Activated T-helper 1 cell treated with anti-CD3 and anti-CD28 coated beads, Interleukin-12 subunit alpha, Interleukin-12 subunit beta, Interleukin-2, Interleukin-4 antibody, amounts not matched to agents 30 ng/mL and 10 ng/mL and 1 ng/mL, durations not matched to agents 14 hours and 24 hours and 36 hours (primary cell): ENCODE data around the gene LSM7. TPM values are rescaled to one million over a fixed set of nuclear protein-coding genes. Genes with fewer than 3 reads are reported as not detected.
"Not testable (repeated sequence)": the region's sequence is repeated elsewhere in the genome, so short reads cannot be mapped to it uniquely, and the experiment has no call there.

Experiments
- DNase-seq: peaks from one replicate; pipeline ENCODE4 v3.0.0; 2021; ENCODE audit warnings: low spot score
- H3K27ac Mint-ChIP-seq: one replicate; pipeline ENCODE4 v1.8.0; 2021; ENCODE audit warnings: mild to moderate bottlenecking, mixed read lengths
- H3K27me3 Mint-ChIP-seq: one replicate; pipeline ENCODE4 v1.8.0; 2022; ENCODE audit warnings: mild to moderate bottlenecking, moderate library complexity, mixed read lengths; ENCODE audit not compliant: insufficient read depth
- H3K36me3 Mint-ChIP-seq: one replicate; pipeline ENCODE4 v1.8.0; 2021; ENCODE audit warnings: low read depth, mixed read lengths
- H3K4me1 Mint-ChIP-seq: one replicate; pipeline ENCODE4 v1.8.0; 2021; ENCODE audit warnings: low read depth, mixed read lengths
- H3K4me3 Mint-ChIP-seq: one replicate; pipeline ENCODE4 v1.8.0; 2021; ENCODE audit warnings: mild to moderate bottlenecking, moderate library complexity, mixed read lengths
- H3K9me3 Mint-ChIP-seq: one replicate; pipeline ENCODE4 v1.8.0; 2021; ENCODE audit warnings: mixed read lengths
- intact Hi-C: fragments of 100-400 bp; cut with micrococcal nuclease; formaldehyde crosslinking; loops from one replicate; pipeline ENCODE4 v1.15.1; 2024
- total RNA-seq: library from RNA; stranded (reverse); gene quantifications from 2 replicates; pipeline ENCODE4 v1.2.3, GENCODE V29; 2022

The LSM7 gene
- total RNA-seq, 1 donor from 2014 or later, result 193 TPM

GRCh38 chr19:2350656-2351055 is 22.3 kb upstream of the LSM7 start:
- Mint-ChIP-seq H3K4me1 (no peaks in the 10 kb centered on the region), H3K27ac (no peak overlapping the region), H3K27me3 (no peaks in the 10 kb centered on the region), H3K9me3 (no peaks in the 10 kb centered on the region), H3K36me3 (no peaks in the 10 kb centered on the region), H3K4me3 (no peak overlapping the region)
- DNase-seq, result no peak
- intact Hi-C loops, result no loop called here

GRCh38 chr19:2349818-2350217 is 21.4 kb upstream of the LSM7 start:
- H3K4me1 Mint-ChIP-seq, H3K27me3 Mint-ChIP-seq, intact Hi-C loops, H3K27ac Mint-ChIP-seq, H3K9me3 Mint-ChIP-seq, H3K36me3 Mint-ChIP-seq, H3K4me3 Mint-ChIP-seq, DNase-seq: not testable (repeated sequence)

- H3K27ac Mint-ChIP-seq, result no peak overlapping the region
- DNase-seq, result no peak
Measured at GRCh38 chr19:2345794-2346663, 17.6 kb upstream of the LSM7 start.

GRCh38 chr19:2345076-2345475 is 16.7 kb upstream of the LSM7 start:
- Mint-ChIP-seq H3K4me3 (no peak overlapping the region), H3K27ac (no peak overlapping the region), H3K36me3 (peaks cover 2% of the 10 kb centered on the region), H3K27me3 (no peaks in the 10 kb centered on the region), H3K9me3 (no peaks in the 10 kb centered on the region), H3K4me1 (no peaks in the 10 kb centered on the region)
- DNase-seq, result no peak
- intact Hi-C loops, result no loop called here

More at GRCh38 chr19:2345794-2346663, 17.6 kb upstream of the LSM7 start:
- intact Hi-C loops, result no loop called here
- no peaks in the 10 kb centered on the region for H3K27me3 Mint-ChIP-seq
- H3K4me3 Mint-ChIP-seq, result no peak overlapping the region
- H3K9me3 Mint-ChIP-seq, result no peaks in the 10 kb centered on the region
- no peaks in the 10 kb centered on the region for H3K4me1 Mint-ChIP-seq
- H3K36me3 Mint-ChIP-seq, result peaks cover 2% of the 10 kb centered on the region

DNA sequence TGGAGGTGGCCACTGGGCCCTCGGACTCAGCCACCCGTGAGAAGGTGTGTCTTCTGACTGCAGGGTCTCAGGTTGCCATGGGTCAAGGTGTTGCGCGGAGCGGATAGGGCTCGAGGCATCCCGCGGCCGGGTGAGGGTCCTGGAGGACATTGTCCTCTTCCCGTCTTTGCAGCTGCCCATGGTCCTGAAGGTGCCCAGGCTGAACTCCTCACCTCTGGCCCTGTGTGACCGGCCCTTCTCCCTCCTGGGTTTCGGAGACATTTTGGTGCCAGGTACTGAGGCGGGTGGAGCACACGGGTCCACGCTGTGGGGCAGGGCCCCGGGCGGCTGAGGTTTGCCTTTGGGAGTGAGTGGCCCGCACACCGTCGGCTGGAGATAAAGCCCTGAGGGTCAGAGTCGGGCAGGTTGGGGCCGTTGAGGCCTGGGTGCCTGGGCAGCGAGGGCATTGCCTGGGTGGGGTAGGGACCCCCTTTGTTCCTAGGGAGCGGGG is 16.0 kb upstream of the LSM7 start:
- Mint-ChIP-seq H3K27me3 (no peaks in the 10 kb centered on the region), H3K36me3 (peaks cover 2% of the 10 kb centered on the region), H3K4me3 (no peak overlapping the region), H3K27ac (no peak overlapping the region), H3K9me3 (no peaks in the 10 kb centered on the region), H3K4me1 (no peaks in the 10 kb centered on the region)
- DNase-seq, result no peak
- intact Hi-C loops, result no loop called here

GRCh38 chr19:2343289-2343982 is 15.1 kb upstream of the LSM7 start:
- Mint-ChIP-seq H3K4me1 (no peaks in the 10 kb centered on the region), H3K27ac (no peak overlapping the region), H3K4me3 (no peak overlapping the region), H3K9me3 (no peaks in the 10 kb centered on the region), H3K36me3 (peaks cover 2% of the 10 kb centered on the region), H3K27me3 (no peaks in the 10 kb centered on the region)
- intact Hi-C loops, result no loop called here
- no peak for DNase-seq

DNA sequence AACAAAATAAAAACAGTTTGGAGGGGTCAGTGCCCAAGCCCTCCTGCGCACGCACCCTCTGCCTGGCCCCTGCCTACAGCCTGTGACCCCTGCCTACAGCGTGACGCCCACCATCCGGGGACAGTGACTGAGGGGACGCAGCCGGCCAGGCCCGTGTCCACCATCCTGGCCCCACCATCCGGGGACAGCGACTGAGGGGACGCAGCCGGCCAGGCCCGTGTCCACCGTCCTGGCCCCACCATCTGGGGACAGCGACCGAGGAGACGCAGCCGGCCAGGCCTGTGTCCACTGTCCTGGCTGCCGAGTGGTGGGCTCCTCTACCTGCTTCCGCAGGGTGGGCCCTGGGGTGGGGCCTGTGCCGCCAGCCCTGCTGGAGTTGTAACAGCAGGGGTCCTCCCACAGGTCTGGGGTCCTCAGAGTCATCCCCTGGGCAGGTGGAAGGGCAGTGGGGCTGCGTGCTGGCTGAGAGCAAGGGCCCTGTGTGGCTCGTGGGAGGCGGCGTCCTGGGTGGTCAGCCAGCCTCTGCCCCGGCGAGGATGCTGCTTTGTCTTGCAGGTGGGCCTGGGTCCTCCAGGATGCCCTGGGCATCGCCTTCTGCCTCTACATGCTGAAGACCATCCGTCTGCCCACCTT is 14.4 kb upstream of the LSM7 start:
- Mint-ChIP-seq H3K4me1 (no peaks in the 10 kb centered on the region), H3K27me3 (no peaks in the 10 kb centered on the region), H3K4me3 (no peak overlapping the region), H3K27ac (no peak overlapping the region), H3K36me3 (peaks cover 2% of the 10 kb centered on the region), H3K9me3 (no peaks in the 10 kb centered on the region)
- no peak for DNase-seq
- intact Hi-C loops, result no loop called here

DNA sequence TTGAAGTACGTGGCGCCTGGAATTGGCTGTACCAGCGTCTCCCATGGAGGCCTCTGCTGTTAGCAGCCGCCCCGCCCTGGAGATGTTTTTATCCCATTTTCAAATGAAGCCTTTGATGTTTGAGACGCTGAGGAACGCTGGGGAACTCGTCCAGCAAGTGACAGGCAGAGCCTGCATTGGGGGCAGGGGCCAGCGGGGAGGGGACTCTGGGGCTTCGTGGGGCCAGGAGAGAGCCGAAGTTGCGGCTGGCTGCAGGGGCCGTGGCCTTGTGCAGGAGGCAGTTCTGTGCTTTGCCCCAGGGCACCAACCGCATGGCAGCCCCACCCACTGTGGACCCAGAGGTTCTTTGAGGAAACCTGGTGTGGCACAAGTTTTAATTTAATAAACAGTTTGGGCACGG is 13.6 kb upstream of the LSM7 start:
- Mint-ChIP-seq H3K27me3 (no peaks in the 10 kb centered on the region), H3K4me1 (no peaks in the 10 kb centered on the region), H3K27ac (no peak overlapping the region), H3K9me3 (no peaks in the 10 kb centered on the region), H3K4me3 (no peak overlapping the region), H3K36me3 (peaks cover 2% of the 10 kb centered on the region)
- intact Hi-C loops, result no loop called here
- DNase-seq, result no peak

GRCh38 chr19:2341244-2341751 is 12.9 kb upstream of the LSM7 start:
- Mint-ChIP-seq H3K4me3 (no peak overlapping the region), H3K27ac (no peak overlapping the region), H3K36me3 (peaks cover 3% of the 10 kb centered on the region), H3K9me3 (peaks cover under 1% of the 10 kb centered on the region), H3K4me1 (peaks cover 2% of the 10 kb centered on the region), H3K27me3 (no peaks in the 10 kb centered on the region)
- intact Hi-C loops, result no loop called here
- no peak for DNase-seq

DNA sequence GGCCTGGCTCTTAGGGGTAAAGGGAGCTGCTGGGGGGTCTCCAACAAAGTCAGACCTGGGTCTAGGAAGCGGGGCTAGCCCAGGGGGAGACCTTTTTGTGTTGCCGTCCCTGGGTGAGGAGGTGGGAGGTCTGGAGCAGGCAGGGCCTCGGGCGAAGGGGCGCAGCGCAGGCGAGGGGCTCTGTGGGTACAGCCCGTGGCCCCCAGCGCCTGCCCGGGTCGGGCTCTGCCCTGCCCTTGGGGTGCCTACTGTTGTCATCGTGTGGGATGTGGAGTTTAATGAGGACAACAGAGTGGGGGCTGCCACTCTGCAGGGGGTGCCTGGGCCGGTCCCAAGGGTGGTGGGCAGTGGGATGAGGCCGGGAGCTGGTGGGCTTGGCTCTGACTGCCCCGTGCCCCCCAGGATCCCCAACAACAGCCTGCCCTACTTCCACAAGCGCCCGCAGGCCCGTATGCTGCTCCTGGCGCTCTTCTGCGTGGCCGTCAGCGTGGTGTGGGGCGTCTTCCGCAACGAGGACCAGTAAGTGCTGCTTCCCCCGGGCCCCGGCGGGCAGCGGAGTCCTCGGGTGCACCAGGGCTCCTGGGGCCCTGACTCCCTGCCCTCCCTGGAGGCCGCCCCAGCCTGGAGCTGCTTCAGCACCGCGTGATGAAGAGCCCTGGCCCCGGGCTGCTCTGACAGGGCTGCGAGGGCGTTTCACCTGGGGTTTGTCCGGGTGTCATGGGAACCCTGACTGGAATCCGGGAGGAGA is 12.3 kb upstream of the LSM7 start:
- Mint-ChIP-seq H3K9me3 (peaks cover 6% of the 10 kb centered on the region), H3K27me3 (no peaks in the 10 kb centered on the region), H3K36me3 (peaks cover 9% of the 10 kb centered on the region), H3K4me3 (no peak overlapping the region), H3K27ac (no peak overlapping the region), H3K4me1 (peaks cover 8% of the 10 kb centered on the region)
- DNase-seq, result no peak
- intact Hi-C loops, result no loop called here

GRCh38 chr19:2339644-2340310 is 11.4 kb upstream of the LSM7 start:
- H3K9me3 Mint-ChIP-seq, result peaks cover 8% of the 10 kb centered on the region
- no peak for DNase-seq
- H3K36me3 Mint-ChIP-seq, result peaks cover 10% of the 10 kb centered on the region
- H3K27ac Mint-ChIP-seq, result no peak overlapping the region
- H3K4me1 Mint-ChIP-seq, result peaks cover 10% of the 10 kb centered on the region
- H3K4me3 Mint-ChIP-seq, result no peak overlapping the region
- no peaks in the 10 kb centered on the region for H3K27me3 Mint-ChIP-seq
- intact Hi-C loops, result no loop called here
